HG02763 (cell line): ENCODE data around the gene DUSP28.

Source experiments
- ATAC-seq: cut with Tn5 transposase; IDR thresholded peaks from one replicate; pipeline ENCODE4 v1.9.1; 2021; ENCODE audit warnings: mild to moderate bottlenecking, moderate library complexity; ENCODE audit not compliant: unreplicated experiment

Gene DUSP28

GRCh38 chr2:240596491-240596931 lies 36.4 kb downstream of the DUSP28 start:
- ATAC-seq, result no peak

GRCh38 chr2:240597054-240597418 lies 36.9 kb downstream of the DUSP28 start:
- no peak for ATAC-seq

- no peak for ATAC-seq
Measured at GRCh38 chr2:240597419-240598181, 37.4 kb downstream of the DUSP28 start.

- no peak for ATAC-seq
Measured at GRCh38 chr2:240598311-240598911, 38.3 kb downstream of the DUSP28 start.

- no peak for ATAC-seq
Measured at GRCh38 chr2:240599141-240599583, 39.0 kb downstream of the DUSP28 start.

- no peak for ATAC-seq
Measured at GRCh38 chr2:240600451-240600961, 40.3 kb downstream of the DUSP28 start.

- no peak for ATAC-seq
Measured at GRCh38 chr2:240601061-240601830, 41.1 kb downstream of the DUSP28 start.

- no peak for ATAC-seq
Measured at GRCh38 chr2:240601831-240602160, 41.6 kb downstream of the DUSP28 start.

- ATAC-seq, result no peak
Measured at GRCh38 chr2:240602266-240603050, 42.3 kb downstream of the DUSP28 start.

GRCh38 chr2:240603081-240603835 lies 43.1 kb downstream of the DUSP28 start:
- ATAC-seq, result no peak

- no peak for ATAC-seq
Measured at GRCh38 chr2:240603846-240604245, 43.7 kb downstream of the DUSP28 start.

GRCh38 chr2:240604291-240604938 lies 44.3 kb downstream of the DUSP28 start:
- no peak for ATAC-seq

GRCh38 chr2:240604939-240605716 lies 45.0 kb downstream of the DUSP28 start:
- no peak for ATAC-seq

- no peak for ATAC-seq
Measured at GRCh38 chr2:240605867-240606743, 45.9 kb downstream of the DUSP28 start.

- no peak for ATAC-seq
Measured at GRCh38 chr2:240611601-240612210, 51.5 kb downstream of the DUSP28 start.
